Kidney tubule cell (primary cell): ENCODE measurements around the gene ZXDC.

Experiments
- DNase-seq: peaks from one replicate; pipeline ENCODE4 v3.0.0-alpha.2; 2018; ENCODE audit warnings: low spot score

The ZXDC gene

GRCh38 chr3:126473292-126474168, 2.2 kb downstream of the ZXDC start:
- peak; percentile 66 for DNase-seq

GRCh38 chr3:126472277-126473006, 3.2 kb downstream of the ZXDC start:
- peak; percentile 88 for DNase-seq

GRCh38 chr3:126469479-126469878, 6.2 kb downstream of the ZXDC start:
- DNase-seq: no peak

GRCh38 chr3:126468028-126468891, 7.4 kb downstream of the ZXDC start:
- no peak for DNase-seq

GRCh38 chr3:126467611-126467955, 8.1 kb downstream of the ZXDC start:
- DNase-seq: no peak

- DNase-seq: no peak
Observed at GRCh38 chr3:126466886-126467610, 8.6 kb downstream of the ZXDC start.

- no peak for DNase-seq
Observed at GRCh38 chr3:126465928-126466544, 9.7 kb downstream of the ZXDC start.

GRCh38 chr3:126464997-126465396, 10.7 kb downstream of the ZXDC start:
- DNase-seq: no peak

GRCh38 chr3:126464494-126464893, 11.2 kb downstream of the ZXDC start:
- no peak for DNase-seq

GRCh38 chr3:126464093-126464492, 11.6 kb downstream of the ZXDC start:
- no peak for DNase-seq

- no peak for DNase-seq
Observed at GRCh38 chr3:126463521-126463920, 12.2 kb downstream of the ZXDC start.

- no peak for DNase-seq
Observed at GRCh38 chr3:126461450-126462070, 14.1 kb downstream of the ZXDC start.

GRCh38 chr3:126460381-126460780, 15.3 kb downstream of the ZXDC start:
- no peak for DNase-seq

- no peak for DNase-seq
Observed at GRCh38 chr3:126459763-126460127, 15.9 kb downstream of the ZXDC start.

- no peak for DNase-seq
Observed at GRCh38 chr3:126459111-126459762, 16.5 kb downstream of the ZXDC start.

- no peak for DNase-seq
Observed at GRCh38 chr3:126456766-126457388, 18.8 kb downstream of the ZXDC start.

- DNase-seq: no peak
Observed at GRCh38 chr3:126456211-126456610, 19.5 kb downstream of the ZXDC start.

- no peak for DNase-seq
Observed at GRCh38 chr3:126454437-126455198, 21.1 kb downstream of the ZXDC start.

GRCh38 chr3:126454025-126454424, 21.7 kb downstream of the ZXDC start:
- no peak for DNase-seq
